Common myeloid progenitor, CD34-positive (primary cell): ENCODE results near the gene RUFY3.
"Not testable (repeated sequence)": the region's sequence is repeated elsewhere in the genome, so short reads cannot be mapped to it uniquely, and the experiment has no call there.

Source experiments
- CTCF ChIA-PET: fragments of 350-600 bp; sonication (Branson Sonifier 250); formaldehyde crosslinking; loops from one replicate; lab custom pipeline; 2021; ENCODE audit warnings: antibody characterized with exemption; lab: Charles Lee
- POLR2A ChIA-PET: fragments of 350-600 bp; sonication (Branson Sonifier 250); formaldehyde crosslinking; loops from one replicate; lab custom pipeline; 2021; ENCODE audit warnings: antibody characterized with exemption; lab: Charles Lee
- DNase-seq, 3 donors: peaks; one replicate each; pipeline versions ENCODE4 v3.0.0 to v3.0.0-alpha.2; 2013
- H3K27ac ChIP-seq, 2 experiments: 1 replicate in 1 of 2; 2 replicates in 1 of 2; pipeline ENCODE4 v1.7.0; 2013; ENCODE audit warnings: inconsistent platforms in 2 of 2, low read length in 2 of 2, mild to moderate bottlenecking in 2 of 2, low read depth in 1 of 2, moderate library complexity in 1 of 2; ENCODE audit not compliant: severe bottlenecking in 2 of 2, insufficient read depth in 1 of 2, poor library complexity in 1 of 2
- H3K27me3 ChIP-seq, 5 experiments: replicated peaks in 2 of 5; 1 replicate in 3 of 5; 2 replicates in 2 of 5; pipeline versions ENCODE4 v1.6.1 to v1.7.0; 2013; ENCODE audit warnings: low read length in 4 of 5, mild to moderate bottlenecking in 2 of 5, moderate library complexity in 2 of 5, inconsistent platforms in 1 of 5; ENCODE audit not compliant: insufficient read depth in 5 of 5, control insufficient read depth in 4 of 5
- H3K36me3 ChIP-seq, 4 experiments: 1 replicate in 2 of 4; 2 replicates in 2 of 4; pipeline versions ENCODE4 v1.6.1 to v1.7.0; 2013; ENCODE audit warnings: low read length in 3 of 4, control low read depth in 1 of 4, mild to moderate bottlenecking in 1 of 4; ENCODE audit not compliant: control insufficient read depth in 4 of 4, insufficient read depth in 4 of 4
- H3K4me1 ChIP-seq, 4 experiments: 1 replicate in 3 of 4; 2 replicates in 1 of 4; pipeline versions ENCODE4 v1.6.1 to v1.7.1; 2013; ENCODE audit warnings: low read length in 3 of 4, mild to moderate bottlenecking in 3 of 4, control low read depth in 1 of 4, inconsistent platforms in 1 of 4, moderate library complexity in 1 of 4; ENCODE audit not compliant: control insufficient read depth in 4 of 4, insufficient read depth in 4 of 4; ENCODE audit errors: control extremely low read depth in 1 of 4
- H3K4me3 ChIP-seq, 7 experiments: 1 replicate in 4 of 7; 2 replicates in 3 of 7; pipeline versions ENCODE4 v1.5.1 to v1.7.0; 2013; ENCODE audit warnings: mild to moderate bottlenecking in 7 of 7, low read length in 6 of 7, moderate library complexity in 6 of 7, inconsistent platforms in 2 of 7, low read depth in 2 of 7, control low read depth in 1 of 7; ENCODE audit not compliant: insufficient read depth in 4 of 7, control insufficient read depth in 1 of 7; ENCODE audit errors: extremely low read depth in 1 of 7
- H3K9me3 ChIP-seq, 5 experiments: 1 replicate in 4 of 5; 2 replicates in 1 of 5; pipeline versions ENCODE4 v1.6.1 to v1.7.1; 2013; ENCODE audit warnings: low read length in 4 of 5, mild to moderate bottlenecking in 2 of 5, inconsistent platforms in 1 of 5, low read depth in 1 of 5, moderate library complexity in 1 of 5; ENCODE audit not compliant: control insufficient read depth in 4 of 5, insufficient read depth in 2 of 5; ENCODE audit errors: control extremely low read depth in 1 of 5
- WGBS: methylation state at CpG from one replicate; pipeline ENCODE4 v1.1.5; 2013; ENCODE audit not compliant: insufficient coverage; 5-methylcytosine and 5-hydroxymethylcytosine counted together

RUFY3 gene

GRCh38 chr4:70765368-70765767, 43.6 kb downstream of the RUFY3 start:
- Histone ChIP-seq H3K9me3 (peaks cover 0 to 12% (median 3%) of the 10 kb centered on the region in 5 experiments), H3K4me1 (no peaks in the 10 kb centered on the region), H3K27me3 (no peaks in the 10 kb centered on the region), H3K4me3 (no peak overlapping the region), H3K36me3 (peaks cover 7 to 38% (median 19%) of the 10 kb centered on the region in 4 experiments), H3K27ac (no peak overlapping the region)
- POLR2A ChIA-PET, result no interaction called here
- no peak for DNase-seq
- CTCF ChIA-PET, result interaction anchor here (0.6 kb wide), 1 partner anchor 10 kb away, joined by 3 read pairs; no protein-coding TSS in a partner anchor
- WGBS, result 89% methylated on average over 1 of the region's 1 CpG

GRCh38 chr4:70768301-70768948, 46.7 kb downstream of the RUFY3 start:
- 100% methylated on average over 3 of the region's 3 CpGs for WGBS
- ChIA-PET POLR2A (no interaction called here), CTCF (no interaction called here)
- Histone ChIP-seq H3K9me3 (peaks cover 0 to 12% (median 3%) of the 10 kb centered on the region in 5 experiments), H3K36me3 (peaks cover 7 to 32% (median 19%) of the 10 kb centered on the region in 4 experiments), H3K4me3 (no peak overlapping the region), H3K4me1 (peaks cover 0 to 3% (median 2%) of the 10 kb centered on the region in 4 experiments), H3K27me3 (no peaks in the 10 kb centered on the region), H3K27ac (no peak overlapping the region)
- no peak for DNase-seq

GRCh38 chr4:70769396-70769795, 47.6 kb downstream of the RUFY3 start:
- no CpG with 5 or more reads among the region's 1 CpG for WGBS
- POLR2A ChIA-PET, H3K9me3 ChIP-seq, DNase-seq, H3K4me3 ChIP-seq, H3K4me1 ChIP-seq, H3K27me3 ChIP-seq, H3K27ac ChIP-seq: not testable (repeated sequence)
- CTCF ChIA-PET, result interaction anchor here (1.0 kb wide), 1 partner anchor 9 kb away, joined by 3 read pairs; no protein-coding TSS in a partner anchor
- peaks cover 5 to 22% (median 14%) of the 10 kb centered on the region in 4 experiments for H3K36me3 ChIP-seq

- Histone ChIP-seq H3K4me1 (peaks cover 0 to 5% (median 3%) of the 10 kb centered on the region in 4 experiments), H3K9me3 (no peaks in the 10 kb centered on the region), H3K4me3 (peak overlapping the region in 3 of 7 experiments; percentile 5 to 64 (median 42)), H3K27me3 (no peaks in the 10 kb centered on the region), H3K36me3 (peaks cover 5 to 12% (median 8%) of the 10 kb centered on the region in 4 experiments), H3K27ac (peak overlapping the region; percentile 33 to 70)
- DNase-seq, result peak; percentile 8 to 64 (median 55)
- 100% methylated on average over 2 of the region's 6 CpGs for WGBS
- CTCF ChIA-PET, result no interaction called here
- POLR2A ChIA-PET, result no interaction called here
Measured at GRCh38 chr4:70772929-70773555, 51.3 kb downstream of the RUFY3 start.

GRCh38 chr4:70778888-70779422, 57.2 kb downstream of the RUFY3 start:
- no peaks in the 10 kb centered on the region for H3K27me3 ChIP-seq
- CTCF ChIA-PET, result interaction anchor here (0.6 to 0.7 kb wide), 2 partner anchors 22 to 70 kb away, joined by 3 read pairs; no protein-coding TSS in a partner anchor
- no peak overlapping the region for H3K27ac ChIP-seq
- H3K4me1 ChIP-seq, result no peaks in the 10 kb centered on the region
- no CpG with 5 or more reads among the region's 5 CpGs for WGBS
- peaks cover 0 to 12% (median 11%) of the 10 kb centered on the region in 4 experiments for H3K36me3 ChIP-seq
- no peak for DNase-seq
- no peak overlapping the region for H3K4me3 ChIP-seq
- H3K9me3 ChIP-seq, result no peaks in the 10 kb centered on the region
- POLR2A ChIA-PET, result interaction anchor here (0.7 kb wide), 1 partner anchor 428 kb away, joined by 3 read pairs; no protein-coding TSS in a partner anchor

- no peak overlapping the region for H3K4me3 ChIP-seq
- H3K27ac ChIP-seq, result no peak overlapping the region
- DNase-seq, result no peak
- H3K4me1 ChIP-seq, result no peaks in the 10 kb centered on the region
- no peaks in the 10 kb centered on the region for H3K9me3 ChIP-seq
- H3K27me3 ChIP-seq, result no peaks in the 10 kb centered on the region
- H3K36me3 ChIP-seq, result peaks cover 0 to 17% (median 10%) of the 10 kb centered on the region in 4 experiments
- ChIA-PET POLR2A (interaction anchor here (0.6 kb wide), 1 partner anchor 91 kb away, joined by 3 read pairs; no protein-coding TSS in a partner anchor), CTCF (interaction anchor here (0.7 kb wide), 1 partner anchor 71 kb away, joined by 3 read pairs; no protein-coding TSS in a partner anchor)
- WGBS, result 100% methylated on average over 1 of the region's 4 CpGs
Measured at GRCh38 chr4:70783096-70783495, 61.3 kb downstream of the RUFY3 start.
